Astrocyte of the spinal cord (primary cell): Measurements from ENCODE around the gene CCDC127.
"Not testable (repeated sequence)": the region's sequence is repeated elsewhere in the genome, so short reads cannot be mapped to it uniquely, and the experiment has no call there.

Source experiments
- DNase-seq: peaks from one replicate; pipeline ENCODE4 v3.0.0; 2011; ENCODE audit warnings: low read depth, low spot score
- H3K4me3 ChIP-seq: 2 replicates; pipeline ENCODE4 v1.5.1; 2011; ENCODE audit warnings: low read depth, mild to moderate bottlenecking, low read length, moderate library complexity
- CTCF ChIP-seq: IDR thresholded peaks from 2 replicates; pipeline ENCODE4 v1.5.1; 2012; ENCODE audit warnings: low read depth, mild to moderate bottlenecking, low read length, inconsistent platforms
- in situ Hi-C: cut with HindIII; loops from 2 replicates; pipeline ENCODE4 v1.10.0; 2017; ENCODE audit warnings: low sequenced_read_pairs

The CCDC127 gene

GRCh38 chr5:219460-219863, 1.5 kb upstream of the CCDC127 start:
- TF ChIP-seq CTCF: no peak
- peak overlapping the region; percentile 90 for H3K4me3 ChIP-seq
- in situ Hi-C loops: no loop called here
- DNase-seq: peak; percentile 47

- DNase-seq: peak; percentile 26
- in situ Hi-C loops: no loop called here
- peak overlapping the region; percentile 90 for H3K4me3 ChIP-seq
- TF ChIP-seq CTCF: no peak
Measured at GRCh38 chr5:218457-219291, 721 bp upstream of the CCDC127 start.

- in situ Hi-C loops, DNase-seq, H3K4me3 ChIP-seq: not testable (repeated sequence)
Measured at GRCh38 chr5:216076-216475, 1.9 kb downstream of the CCDC127 start.

- peak; percentile 34 for DNase-seq
- in situ Hi-C loops, H3K4me3 ChIP-seq: not testable (repeated sequence)
Measured at GRCh38 chr5:215256-215655, 2.7 kb downstream of the CCDC127 start.

- no peak overlapping the region for H3K4me3 ChIP-seq
- in situ Hi-C loops: no loop called here
- DNase-seq: no peak
- no peak for TF ChIP-seq CTCF
Measured at GRCh38 chr5:213803-214395, 4.1 kb downstream of the CCDC127 start.

GRCh38 chr5:208449-209114, 9.4 kb downstream of the CCDC127 start:
- no peak for DNase-seq
- H3K4me3 ChIP-seq: no peak overlapping the region
- no peak for TF ChIP-seq CTCF
- in situ Hi-C loops: no loop called here

GRCh38 chr5:207599-207998, 10.4 kb downstream of the CCDC127 start:
- no peak for TF ChIP-seq CTCF
- in situ Hi-C loops: no loop called here
- no peak for DNase-seq
- no peak overlapping the region for H3K4me3 ChIP-seq
